GM12801 (cell line): ENCODE data around the gene PHOX2A.

Source experiments
- CTCF ChIP-seq: IDR thresholded peaks from one replicate; pipeline ENCODE4 v1.5.1; 2011; ENCODE audit warnings: control low read depth; ENCODE audit not compliant: insufficient read length; ENCODE audit errors: extremely low read depth

PHOX2A gene

GRCh38 chr11:72231396-72232259, 12.3 kb downstream of the PHOX2A start:
- no peak for TF ChIP-seq CTCF

- TF ChIP-seq CTCF = no peak
These were observed 13.1 kb downstream of the PHOX2A start for GRCh38 chr11:72230764-72231365.

- TF ChIP-seq CTCF = no peak
These were observed 13.8 kb downstream of the PHOX2A start for GRCh38 chr11:72229925-72230763.

GRCh38 chr11:72229336-72229924, 14.5 kb downstream of the PHOX2A start:
- TF ChIP-seq CTCF = no peak

- TF ChIP-seq CTCF = no peak
These were observed 15.1 kb downstream of the PHOX2A start for GRCh38 chr11:72228844-72229231.

GRCh38 chr11:72228229-72228843, 15.6 kb downstream of the PHOX2A start:
- TF ChIP-seq CTCF = no peak
